ENCODE measurements around the gene TNFRSF6B. TPM values are rescaled to one million over a fixed set of nuclear protein-coding genes. Genes with fewer than 3 reads are reported as not detected.

Gene TNFRSF6B
- total RNA-seq, 1 experiment from 2014 or later = not detected

GRCh38 chr20:63686492-63687321, 9.7 kb upstream of the TNFRSF6B start:
- DNase-seq = peak; percentile 70
- Histone ChIP-seq H3K27me3 (ENCODE audit: control insufficient read depth, insufficient read depth, low read length) (no peaks in the 10 kb centered on the region), H3K36me3 (replicated peaks; ENCODE audit: control insufficient read depth, insufficient read depth, low read length) (no peaks in the 10 kb centered on the region), H3K4me3 (ENCODE audit: insufficient read depth, low read depth, low read length) (no peak overlapping the region)

DNA sequence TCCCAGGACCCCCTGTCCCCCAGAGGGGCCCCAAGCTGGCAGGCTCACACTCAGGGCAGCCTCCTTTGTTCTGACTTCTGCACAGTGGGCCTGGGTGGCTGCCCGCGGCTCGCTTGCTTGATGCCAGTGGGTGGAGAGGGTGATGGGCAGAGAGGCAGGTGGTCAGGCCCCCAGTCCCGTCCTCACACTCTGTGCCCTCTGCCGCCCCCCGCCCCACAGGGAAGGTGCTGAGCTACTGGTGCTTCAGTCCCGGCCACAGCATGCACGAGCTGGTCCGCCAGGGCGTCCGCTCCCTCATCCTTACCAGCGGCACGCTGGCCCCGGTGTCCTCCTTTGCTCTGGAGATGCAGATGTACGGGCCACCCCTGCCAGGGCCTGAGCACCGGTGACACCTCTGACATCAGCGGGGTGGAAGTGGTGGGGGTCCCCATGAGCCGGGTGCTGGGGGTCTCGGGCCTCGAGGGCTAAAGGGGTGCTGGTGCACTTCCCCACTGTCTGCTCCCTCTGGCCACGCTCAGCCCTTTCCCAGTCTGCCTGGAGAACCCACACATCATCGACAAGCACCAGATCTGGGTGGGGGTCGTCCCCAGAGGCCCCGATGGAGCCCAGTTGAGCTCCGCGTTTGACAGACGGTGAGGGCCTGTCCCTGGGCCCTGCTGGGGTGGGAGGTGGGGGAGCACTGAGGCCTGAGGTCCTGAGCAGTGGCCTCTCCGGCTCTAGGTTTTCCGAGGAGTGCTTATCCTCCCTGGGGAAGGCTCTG, 8.9 kb upstream of the TNFRSF6B start:
- H3K36me3 ChIP-seq (replicated peaks; ENCODE audit: control insufficient read depth, insufficient read depth, low read length) = no peaks in the 10 kb centered on the region
- no peaks in the 10 kb centered on the region for H3K27me3 ChIP-seq (ENCODE audit: control insufficient read depth, insufficient read depth, low read length)
- no peak for DNase-seq
- no peak overlapping the region for H3K4me3 ChIP-seq (ENCODE audit: insufficient read depth, low read depth, low read length)

- H3K27me3 ChIP-seq (ENCODE audit: control insufficient read depth, insufficient read depth, low read length) = no peaks in the 10 kb centered on the region
- no peaks in the 10 kb centered on the region for H3K36me3 ChIP-seq (replicated peaks; ENCODE audit: control insufficient read depth, insufficient read depth, low read length)
- no peak overlapping the region for H3K4me3 ChIP-seq (ENCODE audit: insufficient read depth, low read depth, low read length)
- no peak for DNase-seq
Measured at GRCh38 chr20:63688228-63689045, 8.0 kb upstream of the TNFRSF6B start.

GRCh38 chr20:63689046-63690002, 7.1 kb upstream of the TNFRSF6B start:
- DNase-seq = no peak
- no peak overlapping the region for H3K4me3 ChIP-seq (ENCODE audit: insufficient read depth, low read depth, low read length)
- H3K27me3 ChIP-seq (ENCODE audit: control insufficient read depth, insufficient read depth, low read length) = no peaks in the 10 kb centered on the region
- H3K36me3 ChIP-seq (replicated peaks; ENCODE audit: control insufficient read depth, insufficient read depth, low read length) = peaks cover 1% of the 10 kb centered on the region; the same call in 1 of the 2 replicates

GRCh38 chr20:63690003-63690897, 6.2 kb upstream of the TNFRSF6B start:
- peaks cover 1% of the 10 kb centered on the region; the same call in 1 of the 2 replicates for H3K36me3 ChIP-seq (replicated peaks; ENCODE audit: control insufficient read depth, insufficient read depth, low read length)
- H3K4me3 ChIP-seq (ENCODE audit: insufficient read depth, low read depth, low read length) = no peak overlapping the region
- no peak for DNase-seq
- H3K27me3 ChIP-seq (ENCODE audit: control insufficient read depth, insufficient read depth, low read length) = no peaks in the 10 kb centered on the region

- Histone ChIP-seq H3K36me3 (replicated peaks; ENCODE audit: control insufficient read depth, insufficient read depth, low read length) (peaks cover 1% of the 10 kb centered on the region; the same call in 1 of the 2 replicates), H3K4me3 (ENCODE audit: insufficient read depth, low read depth, low read length) (no peak overlapping the region), H3K27me3 (ENCODE audit: control insufficient read depth, insufficient read depth, low read length) (no peaks in the 10 kb centered on the region)
- peak; percentile 76 for DNase-seq
Measured at GRCh38 chr20:63690898-63691710, 5.3 kb upstream of the TNFRSF6B start.

- Histone ChIP-seq H3K4me3 (ENCODE audit: insufficient read depth, low read depth, low read length) (no peak overlapping the region), H3K27me3 (ENCODE audit: control insufficient read depth, insufficient read depth, low read length) (no peaks in the 10 kb centered on the region; the same call in 1 of the 2 replicates), H3K36me3 (replicated peaks; ENCODE audit: control insufficient read depth, insufficient read depth, low read length) (peaks cover 1% of the 10 kb centered on the region; the same call in 1 of the 2 replicates)
- DNase-seq = peak; percentile 66
Measured at GRCh38 chr20:63691711-63692435, 4.6 kb upstream of the TNFRSF6B start.

DNA sequence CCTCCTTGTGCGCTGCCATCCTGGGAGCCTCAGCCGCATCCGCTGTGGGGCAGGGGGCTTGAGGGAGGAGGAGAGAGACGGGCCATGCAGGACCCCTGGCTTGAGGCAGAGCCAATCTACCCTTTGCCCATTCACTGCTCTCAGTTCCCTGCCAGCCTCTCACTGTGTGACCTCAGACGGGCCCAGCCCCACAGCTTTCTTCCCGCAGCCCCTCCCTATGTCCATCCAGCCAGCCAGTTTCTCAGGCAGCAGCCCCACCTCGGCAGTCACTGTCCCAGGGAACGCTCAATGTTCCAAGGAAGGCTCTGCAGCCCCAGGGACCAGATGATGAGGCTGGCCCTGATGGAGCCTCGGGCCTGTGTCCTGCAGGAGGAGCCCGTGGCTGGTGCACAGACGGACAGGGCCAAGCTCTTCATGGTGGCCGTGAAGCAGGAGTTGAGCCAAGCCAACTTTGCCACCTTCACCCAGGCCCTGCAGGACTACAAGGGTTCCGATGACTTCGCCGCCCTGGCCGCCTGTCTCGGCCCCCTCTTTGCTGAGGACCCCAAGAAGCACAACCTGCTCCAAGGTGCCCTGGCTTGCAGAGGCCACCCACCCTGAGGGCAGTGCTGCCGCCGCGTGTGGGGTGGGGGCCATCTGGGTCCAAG, 3.9 kb upstream of the TNFRSF6B start:
- Histone ChIP-seq H3K36me3 (replicated peaks; ENCODE audit: control insufficient read depth, insufficient read depth, low read length) (peaks cover 1% of the 10 kb centered on the region; the same call in 1 of the 2 replicates), H3K4me3 (ENCODE audit: insufficient read depth, low read depth, low read length) (no peak overlapping the region), H3K27me3 (ENCODE audit: control insufficient read depth, insufficient read depth, low read length) (no peaks in the 10 kb centered on the region; the same call in 1 of the 2 replicates)
- DNase-seq = no peak

DNA sequence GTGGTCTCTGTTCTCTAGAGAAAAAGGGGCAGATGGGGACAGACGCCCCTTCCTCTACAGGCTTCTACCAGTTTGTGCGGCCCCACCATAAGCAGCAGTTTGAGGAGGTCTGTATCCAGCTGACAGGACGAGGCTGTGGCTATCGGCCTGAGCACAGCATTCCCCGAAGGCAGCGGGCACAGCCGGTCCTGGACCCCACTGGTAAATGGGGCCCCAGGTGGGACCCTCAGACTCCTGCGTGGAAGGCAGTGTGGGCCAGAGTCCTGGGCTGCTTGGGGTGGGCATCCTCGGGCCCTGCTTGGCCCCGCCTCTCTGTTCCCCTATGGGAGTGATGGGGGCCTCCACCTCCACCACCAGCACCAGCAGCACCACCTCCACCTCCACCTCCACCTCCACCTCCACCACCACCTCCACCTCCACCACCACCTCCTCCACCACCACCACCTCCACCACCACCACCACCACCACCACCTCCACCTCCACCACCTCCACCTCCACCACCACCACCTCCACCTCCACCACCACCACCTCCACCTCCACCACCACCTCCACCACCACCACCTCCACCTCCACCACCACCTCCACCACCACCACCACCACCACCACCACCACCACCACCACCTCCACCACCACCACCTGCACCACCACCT, 3.2 kb upstream of the TNFRSF6B start:
- Histone ChIP-seq H3K36me3 (replicated peaks; ENCODE audit: control insufficient read depth, insufficient read depth, low read length) (peaks cover 1% of the 10 kb centered on the region; the same call in 1 of the 2 replicates), H3K4me3 (ENCODE audit: insufficient read depth, low read depth, low read length) (no peak overlapping the region), H3K27me3 (ENCODE audit: control insufficient read depth, insufficient read depth, low read length) (no peaks in the 10 kb centered on the region; the same call in 1 of the 2 replicates)
- peak; percentile 56 for DNase-seq

- H3K36me3 ChIP-seq (replicated peaks; ENCODE audit: control insufficient read depth, insufficient read depth, low read length) = peaks cover 1% of the 10 kb centered on the region; the same call in 1 of the 2 replicates
- no peaks in the 10 kb centered on the region; the same call in 1 of the 2 replicates for H3K27me3 ChIP-seq (ENCODE audit: control insufficient read depth, insufficient read depth, low read length)
- peak; percentile 60 for DNase-seq
- no peak overlapping the region for H3K4me3 ChIP-seq (ENCODE audit: insufficient read depth, low read depth, low read length)
Measured at GRCh38 chr20:63693733-63694583, 2.5 kb upstream of the TNFRSF6B start.
